ENCODE data around the gene TBC1D13.
A peak's percentile ranks its signal among the peaks of the same experiment; 100 is the strongest.
"Not testable (repeated sequence)": the region's sequence is repeated elsewhere in the genome, so short reads cannot be mapped to it uniquely, and the experiment has no call there.

The TBC1D13 gene

GRCh38 chr9:128847803-128848202, 60.8 kb downstream of the TBC1D13 start:
- no peaks in the 10 kb centered on the region for H4K20me1 ChIP-seq (ENCODE audit: low read depth, low read length)
- H2AFZ ChIP-seq (ENCODE audit: low read depth, low read length, severe bottlenecking): no peak overlapping the region
- no peak overlapping the region for H3K27ac ChIP-seq (ENCODE audit: low read depth, low read length)
- H3K27me3 ChIP-seq (ENCODE audit: low read length): no peaks in the 10 kb centered on the region
- H3K9me2 ChIP-seq (replicated peaks; ENCODE audit: insufficient read depth, low read length): no peaks in the 10 kb centered on the region
- no peak overlapping the region for H3K4me3 ChIP-seq (ENCODE audit: insufficient read depth, low read length, poor library complexity, severe bottlenecking)
- H3K36me3 ChIP-seq (ENCODE audit: low read length): 0 out of 2 replicates have a peak, but pooled peaks cover 2% of the 10 kb centered on the region
- H3K79me2 ChIP-seq (ENCODE audit: insufficient read depth, low read length): peaks cover 43% of the 10 kb centered on the region
- no peaks in the 10 kb centered on the region for H3K9me3 ChIP-seq (ENCODE audit: insufficient read depth, low read length)
- TF ChIP-seq EZH2phosphoT487 (conservative IDR thresholded peaks at IDR 0.05; ENCODE audit: low read length) (no peak), CTCF (IDR thresholded peaks at IDR 0.05; ENCODE audit: insufficient read depth, low read length, poor library complexity, severe bottlenecking) (no peak)
- H3K9ac ChIP-seq (ENCODE audit: low read length): no peak overlapping the region
- H3K4me2 ChIP-seq (ENCODE audit: low read depth, low read length, poor library complexity, severe bottlenecking): no peak overlapping the region
- H3F3A ChIP-seq (ENCODE audit: insufficient read depth): peaks cover 6% of the 10 kb centered on the region; the same call in 1 of the 2 replicates

GRCh38 chr9:128851024-128851423, 64.0 kb downstream of the TBC1D13 start:
- not testable (repeated sequence) for H3K36me3 ChIP-seq (ENCODE audit: low read length); H4K20me1 ChIP-seq (ENCODE audit: low read depth, low read length); H3K27ac ChIP-seq (ENCODE audit: low read depth, low read length); H3K4me2 ChIP-seq (ENCODE audit: low read depth, low read length, poor library complexity, severe bottlenecking); H3K9me3 ChIP-seq (ENCODE audit: insufficient read depth, low read length); H3F3A ChIP-seq (ENCODE audit: insufficient read depth); H3K27me3 ChIP-seq (ENCODE audit: low read length); H3K4me3 ChIP-seq (ENCODE audit: insufficient read depth, low read length, poor library complexity, severe bottlenecking); H2AFZ ChIP-seq (ENCODE audit: low read depth, low read length, severe bottlenecking); H3K9ac ChIP-seq (ENCODE audit: low read length); H3K9me2 ChIP-seq (replicated peaks; ENCODE audit: insufficient read depth, low read length)
- peaks cover 43% of the 10 kb centered on the region for H3K79me2 ChIP-seq (ENCODE audit: insufficient read depth, low read length)

- H3K9me2 ChIP-seq (replicated peaks; ENCODE audit: insufficient read depth, low read length); H3K27ac ChIP-seq (ENCODE audit: low read depth, low read length); H3K4me3 ChIP-seq (ENCODE audit: insufficient read depth, low read length, poor library complexity, severe bottlenecking); H3K36me3 ChIP-seq (ENCODE audit: low read length); H3K4me2 ChIP-seq (ENCODE audit: low read depth, low read length, poor library complexity, severe bottlenecking); H3K9me3 ChIP-seq (ENCODE audit: insufficient read depth, low read length); H2AFZ ChIP-seq (ENCODE audit: low read depth, low read length, severe bottlenecking); H3F3A ChIP-seq (ENCODE audit: insufficient read depth); H3K27me3 ChIP-seq (ENCODE audit: low read length); H4K20me1 ChIP-seq (ENCODE audit: low read depth, low read length); H3K9ac ChIP-seq (ENCODE audit: low read length): not testable (repeated sequence)
- H3K79me2 ChIP-seq (ENCODE audit: insufficient read depth, low read length): peaks cover 34% of the 10 kb centered on the region
- TF ChIP-seq CTCF (IDR thresholded peaks at IDR 0.05; ENCODE audit: insufficient read depth, low read length, poor library complexity, severe bottlenecking): peak; percentile 12
Measured at GRCh38 chr9:128851779-128852600, 64.9 kb downstream of the TBC1D13 start.

- H3K9me2 ChIP-seq (replicated peaks; ENCODE audit: insufficient read depth, low read length); H3K9ac ChIP-seq (ENCODE audit: low read length); H3K27me3 ChIP-seq (ENCODE audit: low read length); H2AFZ ChIP-seq (ENCODE audit: low read depth, low read length, severe bottlenecking); H3K4me2 ChIP-seq (ENCODE audit: low read depth, low read length, poor library complexity, severe bottlenecking); H3K27ac ChIP-seq (ENCODE audit: low read depth, low read length); H3K4me3 ChIP-seq (ENCODE audit: insufficient read depth, low read length, poor library complexity, severe bottlenecking); H3K9me3 ChIP-seq (ENCODE audit: insufficient read depth, low read length); H4K20me1 ChIP-seq (ENCODE audit: low read depth, low read length); H3K36me3 ChIP-seq (ENCODE audit: low read length); H3F3A ChIP-seq (ENCODE audit: insufficient read depth): not testable (repeated sequence)
- H3K79me2 ChIP-seq (ENCODE audit: insufficient read depth, low read length): peaks cover 29% of the 10 kb centered on the region
Measured at GRCh38 chr9:128852646-128853045, 65.6 kb downstream of the TBC1D13 start.

- not testable (repeated sequence) for H3K9me2 ChIP-seq (replicated peaks; ENCODE audit: insufficient read depth, low read length); H4K20me1 ChIP-seq (ENCODE audit: low read depth, low read length); H3F3A ChIP-seq (ENCODE audit: insufficient read depth); H3K9me3 ChIP-seq (ENCODE audit: insufficient read depth, low read length); H3K4me3 ChIP-seq (ENCODE audit: insufficient read depth, low read length, poor library complexity, severe bottlenecking); H3K4me2 ChIP-seq (ENCODE audit: low read depth, low read length, poor library complexity, severe bottlenecking); H2AFZ ChIP-seq (ENCODE audit: low read depth, low read length, severe bottlenecking); H3K27ac ChIP-seq (ENCODE audit: low read depth, low read length); H3K9ac ChIP-seq (ENCODE audit: low read length); H3K27me3 ChIP-seq (ENCODE audit: low read length); H3K36me3 ChIP-seq (ENCODE audit: low read length)
- peaks cover 35% of the 10 kb centered on the region for H3K79me2 ChIP-seq (ENCODE audit: insufficient read depth, low read length)
Measured at GRCh38 chr9:128854454-128854853, 67.4 kb downstream of the TBC1D13 start.

- H3K9ac ChIP-seq (ENCODE audit: low read length); H3K4me2 ChIP-seq (ENCODE audit: low read depth, low read length, poor library complexity, severe bottlenecking); H2AFZ ChIP-seq (ENCODE audit: low read depth, low read length, severe bottlenecking); H3K27ac ChIP-seq (ENCODE audit: low read depth, low read length); H3K4me3 ChIP-seq (ENCODE audit: insufficient read depth, low read length, poor library complexity, severe bottlenecking); H3K27me3 ChIP-seq (ENCODE audit: low read length); H3K9me3 ChIP-seq (ENCODE audit: insufficient read depth, low read length); H3K9me2 ChIP-seq (replicated peaks; ENCODE audit: insufficient read depth, low read length); H3F3A ChIP-seq (ENCODE audit: insufficient read depth); H4K20me1 ChIP-seq (ENCODE audit: low read depth, low read length); H3K36me3 ChIP-seq (ENCODE audit: low read length): not testable (repeated sequence)
- H3K79me2 ChIP-seq (ENCODE audit: insufficient read depth, low read length): peaks cover 52% of the 10 kb centered on the region
Measured at GRCh38 chr9:128858476-128858875, 71.4 kb downstream of the TBC1D13 start.

Data from SU-DHL-6 (cell line).